LNCaP clone FGC (cell line): Measurements from ENCODE around the gene CISTR.
"Not testable (repeated sequence)": the region's sequence is repeated elsewhere in the genome, so short reads cannot be mapped to it uniquely, and the experiment has no call there.

Experiments used
- DNase-seq: peaks from one replicate; pipeline ENCODE4 v3.0.0-alpha.2; 2011; ENCODE audit warnings: low read depth
- H3K4me3 ChIP-seq: 2 replicates; pipeline ENCODE4 v1.5.1; 2011; ENCODE audit warnings: mild to moderate bottlenecking, low read depth, low read length, control low read depth
- CTCF ChIP-seq: IDR thresholded peaks from 2 replicates; pipeline ENCODE4 v1.5.1; 2012; ENCODE audit warnings: mild to moderate bottlenecking; ENCODE audit not compliant: control insufficient read depth, insufficient read depth; ENCODE audit errors: extremely low read depth

CISTR gene

GRCh38 chr12:53726946-53727309 lies 24.9 kb downstream of the CISTR start:
- peak overlapping the region; percentile 82 for H3K4me3 ChIP-seq
- TF ChIP-seq CTCF: no peak
- no peak for DNase-seq

GRCh38 chr12:53726341-53726740 lies 25.4 kb downstream of the CISTR start:
- DNase-seq: no peak
- H3K4me3 ChIP-seq: peak overlapping the region; percentile 82
- TF ChIP-seq CTCF: no peak

GRCh38 chr12:53725824-53726223 lies 26.0 kb downstream of the CISTR start:
- no peak for TF ChIP-seq CTCF
- DNase-seq: no peak
- H3K4me3 ChIP-seq: no peak overlapping the region

- no peak for DNase-seq
- TF ChIP-seq CTCF: no peak
- no peak overlapping the region for H3K4me3 ChIP-seq
Measured at GRCh38 chr12:53722450-53723041, 29.2 kb downstream of the CISTR start.

GRCh38 chr12:53720946-53721345 lies 30.8 kb downstream of the CISTR start:
- no peak overlapping the region for H3K4me3 ChIP-seq

GRCh38 chr12:53719649-53720048 lies 32.1 kb downstream of the CISTR start:
- TF ChIP-seq CTCF: no peak
- DNase-seq: no peak
- no peak overlapping the region for H3K4me3 ChIP-seq

More at GRCh38 chr12:53720946-53721345, 30.8 kb downstream of the CISTR start:
- TF ChIP-seq CTCF: no peak
- DNase-seq: no peak

GRCh38 chr12:53718567-53718966 lies 33.2 kb downstream of the CISTR start:
- DNase-seq, H3K4me3 ChIP-seq: not testable (repeated sequence)

- no peak for DNase-seq
- TF ChIP-seq CTCF: no peak
- no peak overlapping the region for H3K4me3 ChIP-seq
Measured at GRCh38 chr12:53717319-53717718, 34.5 kb downstream of the CISTR start.
